GM06990 (cell line): ENCODE results near the gene AEBP1.

Experiments
- DNase-seq: peaks from one replicate; pipeline ENCODE4 v3.0.0-alpha.2; 2011; ENCODE audit not compliant: insufficient read length; ENCODE audit errors: extremely low read depth
- H3K27me3 ChIP-seq: replicated peaks from 2 replicates; pipeline ENCODE4 v1.6.0; 2011; ENCODE audit warnings: low read length; ENCODE audit not compliant: control insufficient read depth, insufficient read depth
- H3K36me3 ChIP-seq: 2 replicates; pipeline ENCODE4 v1.5.1; 2011; ENCODE audit warnings: low read length; ENCODE audit not compliant: control insufficient read depth, insufficient read depth
- H3K4me3 ChIP-seq: replicated peaks from 2 replicates; pipeline ENCODE4 v1.5.1; 2011; ENCODE audit warnings: low read depth, mild to moderate bottlenecking, control low read depth, low read length
- CTCF ChIP-seq: IDR thresholded peaks from 2 replicates; pipeline ENCODE4 v1.5.1; 2011; ENCODE audit warnings: low read length, control low read depth, mild to moderate bottlenecking, inconsistent platforms; ENCODE audit not compliant: insufficient read depth, poor library complexity, severe bottlenecking

AEBP1 gene

GRCh38 chr7:44100458-44101302, 3.5 kb upstream of the AEBP1 start:
- no peak for TF ChIP-seq CTCF
- no peak for DNase-seq
- Histone ChIP-seq H3K36me3 (no peaks in the 10 kb centered on the region), H3K27me3 (peaks cover 4% of the 10 kb centered on the region), H3K4me3 (no peak overlapping the region)

- no peak for TF ChIP-seq CTCF
- DNase-seq = no peak
- H3K36me3 ChIP-seq = no peaks in the 10 kb centered on the region
- H3K27me3 ChIP-seq = peaks cover 4% of the 10 kb centered on the region
- H3K4me3 ChIP-seq = no peak overlapping the region
These were observed 2.7 kb upstream of the AEBP1 start for GRCh38 chr7:44101303-44101965.

GRCh38 chr7:44101966-44102845, 1.9 kb upstream of the AEBP1 start:
- H3K36me3 ChIP-seq = no peaks in the 10 kb centered on the region
- peaks cover 4% of the 10 kb centered on the region for H3K27me3 ChIP-seq
- no peak for DNase-seq
- H3K4me3 ChIP-seq = no peak overlapping the region
- no peak for TF ChIP-seq CTCF

- no peak for DNase-seq
- Histone ChIP-seq H3K27me3 (peaks cover 4% of the 10 kb centered on the region), H3K4me3 (no peak overlapping the region), H3K36me3 (no peaks in the 10 kb centered on the region)
- TF ChIP-seq CTCF = no peak
These were observed 1.1 kb upstream of the AEBP1 start for GRCh38 chr7:44102846-44103565.

GRCh38 chr7:44103566-44103922, 601 bp upstream of the AEBP1 start:
- H3K4me3 ChIP-seq = no peak overlapping the region
- H3K36me3 ChIP-seq = no peaks in the 10 kb centered on the region
- peaks cover 4% of the 10 kb centered on the region for H3K27me3 ChIP-seq
- TF ChIP-seq CTCF = no peak
- DNase-seq = no peak
